Pancreas (tissue), 10 donors: ENCODE measurements around the gene ARID3C. TPM values are rescaled to one million over a fixed set of nuclear protein-coding genes. Genes with fewer than 3 reads are reported as not detected.
A peak's percentile ranks its signal among the peaks of the same experiment; 100 is the strongest.

ENCODE experiments used
- ATAC-seq, 4 donors: fragments of 200-7000 bp; cut with Tn5 transposase; one replicate each; pipeline versions ENCODE4 v1.8.0 to v1.9.1; 2020; ENCODE audit warnings: mild to moderate bottlenecking in 4 of 4, moderate library complexity in 4 of 4
- DNase-seq, 6 donors: peaks; one replicate each; pipeline ENCODE4 v3.0.0-alpha.2; 2020
- FAIRE-seq: peaks from 2 replicates; lab custom pipeline; 2012; peaks lifted over from hg19 to GRCh38; lab: Jason Lieb, UNC
- H3K27ac ChIP-seq, 4 donors: fragments of 200-600 bp; sonication (generic); 1 replicate in 3 of 4; 2 replicates in 1 of 4; pipeline versions ENCODE4 v1.5.0 to v1.8.0; 2020
- H3K27me3 ChIP-seq, 4 donors: fragments of 200-600 bp; one replicate each; pipeline ENCODE4 v1.8.0; 2021
- H3K36me3 ChIP-seq, 3 donors: fragments of 200-600 bp; sonication (generic) in 1 of 3; one replicate each; pipeline versions ENCODE4 v1.5.0 to v1.8.0; 2020 to 2021
- H3K4me1 ChIP-seq, 3 donors: fragments of 200-600 bp; one replicate each; pipeline ENCODE4 v1.8.0; 2021
- H3K4me3 ChIP-seq, 4 donors: fragments of 200-600 bp; sonication (generic) in 2 of 4; one replicate each; pipeline versions ENCODE4 v1.5.0 to v1.8.0; 2020 to 2021
- H3K9me3 ChIP-seq, 4 donors: fragments of 200-600 bp; one replicate each; pipeline ENCODE4 v1.8.0; 2021
- CTCF ChIP-seq, 4 donors: fragments of 200-600 bp; sonication (generic) in 3 of 4; IDR thresholded peaks; one replicate each; pipeline versions ENCODE4 v1.5.0 to v1.8.0; 2021; ENCODE audit warnings: antibody characterized with exemption in 4 of 4
- WGBS, 2 donors: extraction: QIAGEN DNeasy Blood & Tissue Kit; methylation state at CpG; one replicate each; pipeline ENCODE4 v1.1.7; 2013; 5-methylcytosine and 5-hydroxymethylcytosine counted together
- intact Hi-C, 3 donors: fragments of 100-400 bp; cut with DNase I; formaldehyde crosslinking; loops; one replicate each; pipeline versions ENCODE4 v1.11.1 to v1.14.2; 2022
- polyA plus RNA-seq, 2 donors: library from polyadenylated mRNA; stranded (reverse); fragments of 200-250 nt; gene quantifications; one replicate each; pipeline ENCODE4 v1.2.3, GENCODE V29; 2013
- total RNA-seq, 6 donors: library from RNA; stranded (reverse); fragmentation: NEBNext Ultra II Directional in 4 of 6; extraction: Animal tissue kit (Norgen Biotek cat#: 25700) in 4 of 6; gene quantifications; one replicate each; pipeline versions ENCODE4 v1.2.1 to v1.2.4, GENCODE V29; 2021 to 2023
- donor health status: healthy with polysubstance abuse.
- donor health status: DM: no; HTN: no; CAD: no; lungs with moderate emphysema.
- donor health status: DM: no; HTN: no; CAD: no.
- donor health status: control.
- donor health status: control.
- donor health status: Bipolar disorder and iron deficiency.
- donor health status: DM: yes; HTN: yes; CAD: no.
- donor health status: DM: no; HTN: no; CAD: no.
- donor health status: DM: no; HTN: no; CAD: no.
- donor health status: DM: yes; HTN: yes; CAD: no.

The ARID3C gene
- total and polyA plus RNA-seq, 8 donors, result not detected

- WGBS, 2 donors, result 77 to 84% methylated on average over 3 of the region's 3 CpGs
- H3K4me3 ChIP-seq, result no peak overlapping the region
- no peaks in the 10 kb centered on the region for H3K27me3 ChIP-seq
- FAIRE-seq, result no peak
- no peak for DNase-seq
- no peak overlapping the region for H3K27ac ChIP-seq
- no peaks in the 10 kb centered on the region for H3K36me3 ChIP-seq
- intact Hi-C loops, result no loop called here
- H3K4me1 ChIP-seq, result peaks cover 0 to 6% (median 0%) of the 10 kb centered on the region in 3 donors
- H3K9me3 ChIP-seq, result no peaks in the 10 kb centered on the region
- TF ChIP-seq CTCF (IDR thresholded peaks at IDR 0.05), result no peak
- no peak for ATAC-seq
Observed at GRCh38 chr9:34606905-34607304, 22.0 kb downstream of the ARID3C start.

GRCh38 chr9:34606190-34606589 is 22.7 kb downstream of the ARID3C start:
- intact Hi-C loops, result no loop called here

GRCh38 chr9:34603610-34604231 is 25.1 kb downstream of the ARID3C start:
- ATAC-seq (peak; percentile 82 to 99 (median 94)), DNase-seq (peak; percentile 51 to 97 (median 82)), FAIRE-seq (no peak)
- intact Hi-C loops, result loop anchor here in 1 of 3 donors (5.0 kb wide), 1 partner anchor 271 kb away; no protein-coding TSS in a partner anchor
- no peaks in the 10 kb centered on the region for H3K4me1 ChIP-seq
- TF ChIP-seq CTCF (IDR thresholded peaks at IDR 0.05), result peak; percentile 88 to 89 (median 89)
- no peak overlapping the region for H3K4me3 ChIP-seq
- H3K27ac ChIP-seq, result no peak overlapping the region
- no peaks in the 10 kb centered on the region for H3K36me3 ChIP-seq
- no peaks in the 10 kb centered on the region for H3K9me3 ChIP-seq
- no peaks in the 10 kb centered on the region for H3K27me3 ChIP-seq
- WGBS, 2 donors, result 49 to 56% methylated on average over 4 of the region's 4 CpGs

More at GRCh38 chr9:34606190-34606589, 22.7 kb downstream of the ARID3C start:
- H3K27me3 ChIP-seq, result no peaks in the 10 kb centered on the region
- no peak for TF ChIP-seq CTCF (IDR thresholded peaks at IDR 0.05)
- ATAC-seq, result no peak
- H3K36me3 ChIP-seq, result no peaks in the 10 kb centered on the region
- H3K4me1 ChIP-seq, result peaks cover 0 to 6% (median 0%) of the 10 kb centered on the region in 3 donors
- no peak for DNase-seq
- no peaks in the 10 kb centered on the region for H3K9me3 ChIP-seq
- H3K4me3 ChIP-seq, result no peak overlapping the region
- no peak overlapping the region for H3K27ac ChIP-seq
- FAIRE-seq, result no peak

- Histone ChIP-seq H3K27me3 (no peaks in the 10 kb centered on the region), H3K4me3 (no peak overlapping the region), H3K4me1 (no peaks in the 10 kb centered on the region), H3K36me3 (no peaks in the 10 kb centered on the region), H3K27ac (no peak overlapping the region), H3K9me3 (no peaks in the 10 kb centered on the region)
- 51 to 66% methylated on average over 6 of the region's 6 CpGs for WGBS, 2 donors
- intact Hi-C loops, result loop anchor here in 1 of 3 donors (5.0 kb wide), 1 partner anchor 270 kb away; no protein-coding TSS in a partner anchor
- FAIRE-seq (no peak), ATAC-seq (no peak), DNase-seq (no peak)
- no peak for TF ChIP-seq CTCF (IDR thresholded peaks at IDR 0.05)
Observed at GRCh38 chr9:34601937-34602573, 26.8 kb downstream of the ARID3C start.

- no peak for ATAC-seq
- Histone ChIP-seq H3K9me3 (no peaks in the 10 kb centered on the region), H3K4me3 (no peak overlapping the region), H3K36me3 (no peaks in the 10 kb centered on the region), H3K27ac (no peak overlapping the region), H3K4me1 (no peaks in the 10 kb centered on the region), H3K27me3 (no peaks in the 10 kb centered on the region)
- no peak for DNase-seq
- intact Hi-C loops, result loop anchor here in 1 of 3 donors (5.0 kb wide), 1 partner anchor 269 kb away; no protein-coding TSS in a partner anchor
- 16 to 25% methylated on average over 1 of the region's 1 CpG for WGBS, 2 donors
- no peak for TF ChIP-seq CTCF (IDR thresholded peaks at IDR 0.05)
- no peak for FAIRE-seq
Observed at GRCh38 chr9:34600908-34601307, 28.0 kb downstream of the ARID3C start.
